ENCODE measurements around the gene LRSAM1.

DNA sequence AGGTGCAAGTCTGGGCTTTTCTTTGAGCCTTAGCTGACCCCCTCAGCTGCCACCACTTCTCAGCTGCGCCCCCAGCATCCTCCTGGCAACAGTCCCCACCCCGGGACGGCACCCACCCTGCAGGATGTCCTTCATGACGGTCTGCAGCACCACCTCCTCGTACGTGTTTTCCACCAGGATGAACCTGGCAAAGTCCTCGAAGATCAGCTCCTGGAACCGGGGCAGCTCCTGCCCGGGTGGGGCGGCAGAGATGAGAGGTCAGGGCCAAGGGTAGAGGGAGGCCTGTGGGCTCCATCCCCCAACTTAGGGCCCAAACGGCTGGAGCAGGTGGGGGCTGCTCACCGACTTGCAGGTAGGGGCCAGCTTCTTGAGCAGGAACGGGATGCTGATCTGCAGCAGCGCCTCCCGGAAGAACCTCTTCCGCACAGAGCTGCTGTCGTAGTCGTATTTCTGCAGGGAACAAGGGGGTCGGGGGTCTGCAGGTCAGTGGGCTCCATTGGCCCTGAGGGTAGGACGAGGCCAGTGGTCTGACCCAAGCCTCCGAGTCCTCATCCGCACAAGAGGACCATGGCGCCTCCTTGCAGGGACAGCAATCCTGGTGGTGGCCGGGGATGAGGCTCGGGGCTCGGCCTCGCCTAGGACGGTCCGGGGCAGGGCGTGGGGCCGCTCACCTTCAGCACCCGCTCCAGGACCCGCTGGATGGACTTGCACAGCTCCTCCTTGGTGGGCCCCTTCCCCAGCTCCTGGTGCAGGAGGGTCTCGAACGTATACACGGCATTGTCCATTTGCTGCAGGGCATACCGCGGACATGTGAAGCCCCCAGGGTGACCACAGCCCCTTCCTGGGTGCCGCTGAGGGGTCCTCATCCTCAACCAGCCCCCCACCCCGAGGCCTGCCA, 56.7 kb downstream of the LRSAM1 start:
- TF ChIP-seq CTCF (IDR thresholded peaks at IDR 0.05) (no peak), EZH2 (IDR thresholded peaks at IDR 0.05) (no peak)
